ENCODE results near the gene AFP. TPM values are rescaled to one million over a fixed set of nuclear protein-coding genes. Genes with fewer than 3 reads are reported as not detected.

AFP gene
- total and polyA plus RNA-seq, 7 experiments from 2014 or later = not detected

GRCh38 chr4:73501664-73502265 lies 65.7 kb downstream of the AFP start:
- ATAC-seq (no peak), DNase-seq (no peak)
- no peaks in the 10 kb centered on the region for H3K36me3 Mint-ChIP-seq
- H3K27me3 ChIP-seq (ENCODE audit: control insufficient read depth in 2 of 2, insufficient read depth in 2 of 2, low read length in 2 of 2) = no peaks in the 10 kb centered on the region
- H3K4me1 ChIP-seq (ENCODE audit: control insufficient read depth in 2 of 2, insufficient read depth in 2 of 2, low read length in 2 of 2) = no peaks in the 10 kb centered on the region
- H3K4me3 ChIP-seq (ENCODE audit: low read length) = no peak overlapping the region
- no peak overlapping the region for H3K27ac Mint-ChIP-seq
- no peaks in the 10 kb centered on the region for H3K9me3 ChIP-seq (ENCODE audit: control insufficient read depth in 2 of 3, low read length in 3 of 3)
- CTCF ChIA-PET = no interaction called here
- no peak overlapping the region for H3K27ac ChIP-seq (ENCODE audit: low read depth, low read length)
- H3K36me3 ChIP-seq (ENCODE audit: control insufficient read depth in 2 of 3, insufficient read depth in 3 of 3, low read length in 3 of 3) = no peaks in the 10 kb centered on the region
- POLR2A ChIA-PET = no interaction called here
- H3K9me3 Mint-ChIP-seq = peaks cover 0 to 4% (median 0%) of the 10 kb centered on the region in 11 donors
- H3K27me3 Mint-ChIP-seq = peaks cover 0 to 3% (median 0%) of the 10 kb centered on the region in 5 donors
- no peak overlapping the region for H3K4me3 Mint-ChIP-seq
- H3K4me1 Mint-ChIP-seq = peaks cover 0 to 3% (median 0%) of the 10 kb centered on the region in 7 donors
- intact Hi-C loops (cut with micrococcal nuclease) = no loop called here

DNA sequence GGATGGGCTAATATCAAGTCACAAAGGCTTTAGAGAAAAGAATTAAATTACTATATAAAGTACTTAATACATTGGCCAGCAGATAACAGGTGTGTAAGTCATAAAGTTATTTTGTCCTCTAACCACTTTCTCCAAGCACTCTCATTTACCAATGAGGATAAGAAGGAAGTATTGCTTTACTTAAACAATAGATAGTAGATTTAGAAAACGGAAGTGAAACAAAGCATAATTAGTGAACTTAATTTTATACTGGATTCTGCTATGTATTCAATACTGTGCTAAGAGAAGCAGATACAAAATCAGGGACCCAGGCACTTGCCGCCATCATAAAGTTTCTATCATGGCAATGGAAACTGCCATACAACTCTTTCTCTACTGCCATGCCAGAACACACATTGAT lies 69.5 kb downstream of the AFP start:
- Histone ChIP-seq H3K27ac (ENCODE audit: low read depth, low read length) (no peak overlapping the region), H3K4me3 (ENCODE audit: low read length) (no peak overlapping the region), H3K27me3 (ENCODE audit: control insufficient read depth in 2 of 2, insufficient read depth in 2 of 2, low read length in 2 of 2) (no peaks in the 10 kb centered on the region), H3K9me3 (ENCODE audit: control insufficient read depth in 2 of 3, low read length in 3 of 3) (no peaks in the 10 kb centered on the region), H3K36me3 (ENCODE audit: control insufficient read depth in 2 of 3, insufficient read depth in 3 of 3, low read length in 3 of 3) (no peaks in the 10 kb centered on the region), H3K4me1 (ENCODE audit: control insufficient read depth in 2 of 2, insufficient read depth in 2 of 2, low read length in 2 of 2) (no peaks in the 10 kb centered on the region)
- H3K27me3 Mint-ChIP-seq = no peaks in the 10 kb centered on the region
- no peak overlapping the region for H3K27ac Mint-ChIP-seq
- ChIA-PET POLR2A (no interaction called here), CTCF (no interaction called here)
- intact Hi-C loops (cut with micrococcal nuclease) = no loop called here
- no peaks in the 10 kb centered on the region for H3K36me3 Mint-ChIP-seq
- ATAC-seq (no peak), DNase-seq (no peak)
- no peaks in the 10 kb centered on the region for H3K4me1 Mint-ChIP-seq
- H3K9me3 Mint-ChIP-seq = no peaks in the 10 kb centered on the region
- no peak overlapping the region for H3K4me3 Mint-ChIP-seq

Other genes starting within 250 kb of the AFP start
- gene ANKRD17, start 177.4 kb upstream of the AFP start, total RNA-seq = 10 to 100 TPM; 54.4 to 67.5 (median 59.6) TPM
- gene ANKRD17, start 177.4 kb upstream of the AFP start, polyA plus RNA-seq = 10 to 100 TPM; 13.1 to 18.4 TPM
- gene ALB, start 31.9 kb upstream of the AFP start, total RNA-seq = under 1 TPM in 2 of 5 experiments, not detected in 3; 0.45 to 0.96 TPM
- not detected for gene ALB, start 31.9 kb upstream of the AFP start, polyA plus RNA-seq
- not detected for gene AFM, start 45.5 kb downstream of the AFP start, total RNA-seq
- gene AFM, start 45.5 kb downstream of the AFP start, polyA plus RNA-seq = not detected
- under 1 TPM in 4 of 5 experiments, not detected in 1; 0.05 to 0.42 (median 0.15) TPM for gene RASSF6, start 184.2 kb downstream of the AFP start, total RNA-seq
- gene RASSF6, start 184.2 kb downstream of the AFP start, polyA plus RNA-seq = under 1 TPM; 0.04 to 0.20 TPM